ENCODE measurements around the gene TFDP2. TPM values are rescaled to one million over a fixed set of nuclear protein-coding genes. Genes with fewer than 3 reads are reported as not detected.

TFDP2 gene
- total RNA-seq, 1 experiment from 2014 or later = 48.2 TPM

- TF ChIP-seq, protein P1, sequence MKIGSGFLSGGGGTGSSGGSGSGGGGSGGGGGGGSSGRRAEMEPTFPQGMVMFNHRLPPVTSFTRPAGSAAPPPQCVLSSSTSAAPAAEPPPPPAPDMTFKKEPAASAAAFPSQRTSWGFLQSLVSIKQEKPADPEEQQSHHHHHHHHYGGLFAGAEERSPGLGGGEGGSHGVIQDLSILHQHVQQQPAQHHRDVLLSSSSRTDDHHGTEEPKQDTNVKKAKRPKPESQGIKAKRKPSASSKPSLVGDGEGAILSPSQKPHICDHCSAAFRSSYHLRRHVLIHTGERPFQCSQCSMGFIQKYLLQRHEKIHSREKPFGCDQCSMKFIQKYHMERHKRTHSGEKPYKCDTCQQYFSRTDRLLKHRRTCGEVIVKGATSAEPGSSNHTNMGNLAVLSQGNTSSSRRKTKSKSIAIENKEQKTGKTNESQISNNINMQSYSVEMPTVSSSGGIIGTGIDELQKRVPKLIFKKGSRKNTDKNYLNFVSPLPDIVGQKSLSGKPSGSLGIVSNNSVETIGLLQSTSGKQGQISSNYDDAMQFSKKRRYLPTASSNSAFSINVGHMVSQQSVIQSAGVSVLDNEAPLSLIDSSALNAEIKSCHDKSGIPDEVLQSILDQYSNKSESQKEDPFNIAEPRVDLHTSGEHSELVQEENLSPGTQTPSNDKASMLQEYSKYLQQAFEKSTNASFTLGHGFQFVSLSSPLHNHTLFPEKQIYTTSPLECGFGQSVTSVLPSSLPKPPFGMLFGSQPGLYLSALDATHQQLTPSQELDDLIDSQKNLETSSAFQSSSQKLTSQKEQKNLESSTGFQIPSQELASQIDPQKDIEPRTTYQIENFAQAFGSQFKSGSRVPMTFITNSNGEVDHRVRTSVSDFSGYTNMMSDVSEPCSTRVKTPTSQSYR (CRISPR knock-in tag; IDR thresholded peaks at IDR 0.05) = no peak
- TF ChIP-seq ZNF263 (CRISPR knock-in tag; IDR thresholded peaks at IDR 0.05; ENCODE audit: low read depth) = no peak
- no peak for TF ChIP-seq JAZF1 (CRISPR knock-in tag; IDR thresholded peaks at IDR 0.05)
- TF ChIP-seq KAT7 (CRISPR knock-in tag; IDR thresholded peaks at IDR 0.05; ENCODE audit: borderline replicate concordance) = no peak
- TF ChIP-seq, protein P2, sequence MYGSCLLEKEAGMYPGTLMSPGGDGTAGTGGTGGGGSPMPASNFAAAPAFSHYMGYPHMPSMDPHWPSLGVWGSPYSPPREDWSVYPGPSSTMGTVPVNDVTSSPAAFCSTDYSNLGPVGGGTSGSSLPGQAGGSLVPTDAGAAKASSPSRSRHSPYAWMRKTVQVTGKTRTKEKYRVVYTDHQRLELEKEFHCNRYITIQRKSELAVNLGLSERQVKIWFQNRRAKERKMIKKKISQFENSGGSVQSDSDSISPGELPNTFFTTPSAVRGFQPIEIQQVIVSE (CRISPR knock-in tag; IDR thresholded peaks at IDR 0.05; ENCODE audit: borderline replicate concordance) = no peak
These were observed 33.3 kb downstream of the TFDP2 start (continued) for GRCh38 chr3:142115867-142116668.

GRCh38 chr3:142112601-142113000, 36.7 kb downstream of the TFDP2 start:
- Mint-ChIP-seq H3K27ac (no peak overlapping the region), H3K27me3 (ENCODE audit: low read depth) (no peaks in the 10 kb centered on the region), H3K4me3 (no peak overlapping the region), H3K36me3 (no peaks in the 10 kb centered on the region), H3K9me3 (no peaks in the 10 kb centered on the region; the same call in 1 of the 2 replicates), H3K4me1 (peaks cover 6% of the 10 kb centered on the region)
- no peak for ATAC-seq
- POLR2A ChIA-PET = no interaction called here
- CTCF ChIA-PET = no interaction called here
- no peak for DNase-seq (ENCODE audit: low spot score)
- TF ChIP-seq USF2 (CRISPR knock-in tag; IDR thresholded peaks at IDR 0.05) = no peak
- TF ChIP-seq CREM (CRISPR knock-in tag; IDR thresholded peaks at IDR 0.05) = no peak
- TF ChIP-seq, protein P2 (CRISPR knock-in tag; IDR thresholded peaks at IDR 0.05; ENCODE audit: borderline replicate concordance) = no peak
- TF ChIP-seq, protein P3, sequence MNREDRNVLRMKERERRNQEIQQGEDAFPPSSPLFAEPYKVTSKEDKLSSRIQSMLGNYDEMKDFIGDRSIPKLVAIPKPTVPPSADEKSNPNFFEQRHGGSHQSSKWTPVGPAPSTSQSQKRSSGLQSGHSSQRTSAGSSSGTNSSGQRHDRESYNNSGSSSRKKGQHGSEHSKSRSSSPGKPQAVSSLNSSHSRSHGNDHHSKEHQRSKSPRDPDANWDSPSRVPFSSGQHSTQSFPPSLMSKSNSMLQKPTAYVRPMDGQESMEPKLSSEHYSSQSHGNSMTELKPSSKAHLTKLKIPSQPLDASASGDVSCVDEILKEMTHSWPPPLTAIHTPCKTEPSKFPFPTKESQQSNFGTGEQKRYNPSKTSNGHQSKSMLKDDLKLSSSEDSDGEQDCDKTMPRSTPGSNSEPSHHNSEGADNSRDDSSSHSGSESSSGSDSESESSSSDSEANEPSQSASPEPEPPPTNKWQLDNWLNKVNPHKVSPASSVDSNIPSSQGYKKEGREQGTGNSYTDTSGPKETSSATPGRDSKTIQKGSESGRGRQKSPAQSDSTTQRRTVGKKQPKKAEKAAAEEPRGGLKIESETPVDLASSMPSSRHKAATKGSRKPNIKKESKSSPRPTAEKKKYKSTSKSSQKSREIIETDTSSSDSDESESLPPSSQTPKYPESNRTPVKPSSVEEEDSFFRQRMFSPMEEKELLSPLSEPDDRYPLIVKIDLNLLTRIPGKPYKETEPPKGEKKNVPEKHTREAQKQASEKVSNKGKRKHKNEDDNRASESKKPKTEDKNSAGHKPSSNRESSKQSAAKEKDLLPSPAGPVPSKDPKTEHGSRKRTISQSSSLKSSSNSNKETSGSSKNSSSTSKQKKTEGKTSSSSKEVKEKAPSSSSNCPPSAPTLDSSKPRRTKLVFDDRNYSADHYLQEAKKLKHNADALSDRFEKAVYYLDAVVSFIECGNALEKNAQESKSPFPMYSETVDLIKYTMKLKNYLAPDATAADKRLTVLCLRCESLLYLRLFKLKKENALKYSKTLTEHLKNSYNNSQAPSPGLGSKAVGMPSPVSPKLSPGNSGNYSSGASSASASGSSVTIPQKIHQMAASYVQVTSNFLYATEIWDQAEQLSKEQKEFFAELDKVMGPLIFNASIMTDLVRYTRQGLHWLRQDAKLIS (CRISPR knock-in tag; IDR thresholded peaks at IDR 0.05; ENCODE audit: borderline replicate concordance) = no peak
- TF ChIP-seq, protein P4, sequence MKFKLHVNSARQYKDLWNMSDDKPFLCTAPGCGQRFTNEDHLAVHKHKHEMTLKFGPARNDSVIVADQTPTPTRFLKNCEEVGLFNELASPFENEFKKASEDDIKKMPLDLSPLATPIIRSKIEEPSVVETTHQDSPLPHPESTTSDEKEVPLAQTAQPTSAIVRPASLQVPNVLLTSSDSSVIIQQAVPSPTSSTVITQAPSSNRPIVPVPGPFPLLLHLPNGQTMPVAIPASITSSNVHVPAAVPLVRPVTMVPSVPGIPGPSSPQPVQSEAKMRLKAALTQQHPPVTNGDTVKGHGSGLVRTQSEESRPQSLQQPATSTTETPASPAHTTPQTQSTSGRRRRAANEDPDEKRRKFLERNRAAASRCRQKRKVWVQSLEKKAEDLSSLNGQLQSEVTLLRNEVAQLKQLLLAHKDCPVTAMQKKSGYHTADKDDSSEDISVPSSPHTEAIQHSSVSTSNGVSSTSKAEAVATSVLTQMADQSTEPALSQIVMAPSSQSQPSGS (CRISPR knock-in tag; IDR thresholded peaks at IDR 0.05; ENCODE audit: borderline replicate concordance, low read depth) = no peak
- TF ChIP-seq, protein P1 (CRISPR knock-in tag; IDR thresholded peaks at IDR 0.05) = no peak
- no peak for TF ChIP-seq PRDM15 (CRISPR knock-in tag; IDR thresholded peaks at IDR 0.05)
- TF ChIP-seq SMAD4 (CRISPR knock-in tag; IDR thresholded peaks at IDR 0.05) = no peak
- no peak for TF ChIP-seq ZNF263 (CRISPR knock-in tag; IDR thresholded peaks at IDR 0.05; ENCODE audit: low read depth)
- TF ChIP-seq ZBTB43 (CRISPR knock-in tag; IDR thresholded peaks at IDR 0.05) = no peak
- no peak for TF ChIP-seq ZNF121 (CRISPR knock-in tag; IDR thresholded peaks at IDR 0.05)
- no peak for TF ChIP-seq JAZF1 (CRISPR knock-in tag; IDR thresholded peaks at IDR 0.05)
- TF ChIP-seq NFATC4 (CRISPR knock-in tag; IDR thresholded peaks at IDR 0.05) = no peak

Measured in WTC11 (cell line).